HL-60/S4 treated with retinoic acid at 250 ng/mL for 4 days and 3 days (cell line): ENCODE results near the gene UGT3A1.
"Not testable (repeated sequence)": the region's sequence is repeated elsewhere in the genome, so short reads cannot be mapped to it uniquely, and the experiment has no call there.

Experiments
- in situ Hi-C: fragments of 300-500 bp; cut with MboI; formaldehyde crosslinking; loops from 2 replicates; pipeline ENCODE4 v1.7.0; 2022; ENCODE audit warnings: low sequenced_read_pairs

The UGT3A1 gene, protein sequence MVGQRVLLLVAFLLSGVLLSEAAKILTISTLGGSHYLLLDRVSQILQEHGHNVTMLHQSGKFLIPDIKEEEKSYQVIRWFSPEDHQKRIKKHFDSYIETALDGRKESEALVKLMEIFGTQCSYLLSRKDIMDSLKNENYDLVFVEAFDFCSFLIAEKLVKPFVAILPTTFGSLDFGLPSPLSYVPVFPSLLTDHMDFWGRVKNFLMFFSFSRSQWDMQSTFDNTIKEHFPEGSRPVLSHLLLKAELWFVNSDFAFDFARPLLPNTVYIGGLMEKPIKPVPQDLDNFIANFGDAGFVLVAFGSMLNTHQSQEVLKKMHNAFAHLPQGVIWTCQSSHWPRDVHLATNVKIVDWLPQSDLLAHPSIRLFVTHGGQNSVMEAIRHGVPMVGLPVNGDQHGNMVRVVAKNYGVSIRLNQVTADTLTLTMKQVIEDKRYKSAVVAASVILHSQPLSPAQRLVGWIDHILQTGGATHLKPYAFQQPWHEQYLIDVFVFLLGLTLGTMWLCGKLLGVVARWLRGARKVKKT

DNA sequence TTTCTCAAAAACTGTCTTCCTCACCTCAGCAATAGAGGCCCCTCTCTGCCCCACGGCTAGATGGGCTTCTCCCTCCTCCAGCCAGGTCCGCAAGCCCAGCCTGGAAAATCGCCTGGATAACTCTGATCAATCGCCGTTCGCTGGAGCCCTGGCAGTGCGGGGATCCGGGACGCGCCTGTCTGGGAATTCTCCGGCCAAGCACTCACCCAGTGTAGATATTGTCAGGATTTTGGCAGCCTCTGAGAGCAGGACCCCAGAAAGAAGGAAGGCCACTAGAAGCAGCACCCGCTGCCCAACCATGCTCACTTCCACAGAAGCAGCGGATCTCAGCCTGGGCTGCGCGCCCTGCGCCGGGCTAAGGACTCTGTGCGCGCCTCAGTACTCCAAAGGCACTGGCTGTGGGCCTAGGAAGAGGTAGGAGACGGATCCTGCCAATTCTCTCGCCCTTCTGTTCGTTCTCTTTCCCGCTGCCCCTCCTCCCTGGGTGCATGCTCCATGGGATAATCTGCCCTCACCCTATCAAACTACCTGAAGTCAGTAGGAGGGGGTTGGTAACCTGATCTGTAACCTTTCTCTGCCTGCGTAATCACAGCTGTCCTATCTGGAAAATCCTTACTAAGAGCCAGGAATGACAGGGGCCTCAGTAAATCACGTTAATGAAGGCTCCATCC, at the start of gene UGT3A1:
UGT3A1 (minus strand) TSS at position 450 of the 671 bp plus-strand sequence; CDS start at position 300, 150 bp downstream.
- in situ Hi-C loops: no loop called here

DNA sequence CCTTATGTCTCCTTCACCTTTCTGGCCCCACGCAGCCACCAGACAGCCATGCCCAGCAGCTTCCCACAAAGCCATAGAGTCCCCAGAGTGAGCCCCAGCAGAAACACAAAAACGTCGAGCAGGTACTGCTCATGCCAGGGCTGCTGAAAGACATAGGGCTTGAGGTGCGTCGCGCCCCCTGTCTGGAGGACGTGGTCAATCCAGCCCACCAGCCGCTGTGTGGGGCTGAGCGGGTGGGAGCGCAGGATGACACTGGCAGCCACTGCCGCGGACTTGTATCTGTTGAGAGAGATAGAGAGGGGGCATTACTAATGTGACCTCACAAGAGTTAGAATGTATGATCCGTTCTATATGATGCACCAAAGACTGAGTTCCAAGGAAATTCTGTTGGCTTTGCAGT, 44.5 kb upstream of the UGT3A1 start:
- in situ Hi-C loops: no loop called here

DNA sequence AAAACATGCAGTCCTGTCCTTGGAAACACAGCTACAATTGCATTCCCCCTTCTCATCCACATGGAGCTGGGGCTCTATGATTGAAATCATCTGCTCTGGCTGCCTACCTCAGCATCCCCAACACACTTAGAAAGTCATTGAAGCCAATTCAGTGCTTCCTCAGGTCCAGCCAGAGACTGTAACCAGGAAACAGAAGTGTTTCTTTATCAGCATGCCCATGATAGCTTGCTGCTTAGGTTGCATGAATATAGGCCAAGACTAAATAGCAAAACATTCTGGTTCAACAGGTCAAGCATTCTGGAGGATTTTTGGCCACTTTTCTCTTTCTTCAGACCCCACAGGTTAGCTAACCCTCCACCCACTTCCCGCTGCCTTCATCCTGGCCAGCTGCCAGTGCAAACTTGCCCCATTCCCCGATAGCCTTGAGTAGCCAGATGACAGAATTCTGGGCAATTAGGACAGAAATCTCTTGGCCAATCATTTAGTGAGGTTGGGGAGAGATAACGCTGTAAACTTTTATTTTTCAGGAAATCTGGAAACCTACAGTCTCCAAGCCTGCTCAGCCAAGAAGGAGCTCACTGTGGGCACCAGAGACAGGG, 43.4 kb upstream of the UGT3A1 start:
- in situ Hi-C loops: not testable (repeated sequence)

DNA sequence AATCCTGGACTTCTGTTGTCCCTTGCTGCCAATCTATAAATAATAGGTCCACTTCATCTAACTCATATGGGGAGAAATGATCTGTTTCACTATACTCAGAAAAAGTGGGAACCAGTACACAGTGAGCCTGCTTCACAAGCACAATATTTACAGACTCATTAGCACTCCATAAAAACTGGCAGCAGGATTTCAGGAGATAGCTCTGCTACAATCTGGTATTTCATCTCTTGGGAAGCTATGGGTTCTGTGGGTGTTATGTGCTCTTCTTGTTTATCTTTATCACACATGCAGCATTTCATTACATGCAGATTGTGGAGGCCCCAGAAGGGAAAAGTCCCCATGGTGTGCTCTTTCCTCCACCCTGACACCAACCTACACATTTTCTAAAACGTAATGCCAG, 42.3 kb upstream of the UGT3A1 start:
- in situ Hi-C loops: no loop called here

DNA sequence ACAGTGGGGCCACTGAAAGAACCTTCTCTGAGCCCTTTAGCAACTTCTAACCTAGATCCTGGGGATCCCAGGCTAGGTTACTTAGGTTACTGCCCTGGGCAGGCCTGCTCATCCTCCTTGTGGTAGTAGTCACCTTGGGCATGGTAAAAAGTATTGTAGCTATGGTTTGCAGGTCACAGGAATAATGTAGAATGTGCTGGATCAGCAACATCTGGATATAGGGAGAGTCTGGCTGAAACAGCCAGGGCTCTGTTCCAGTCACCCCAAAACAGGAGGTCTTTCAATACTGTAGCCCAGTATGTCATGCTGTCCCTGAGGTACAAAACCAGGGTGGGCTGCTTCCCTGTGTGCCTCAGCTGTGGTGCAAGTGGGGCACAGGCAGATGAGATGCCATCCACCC, 41.9 kb upstream of the UGT3A1 start:
- in situ Hi-C loops: no loop called here

DNA sequence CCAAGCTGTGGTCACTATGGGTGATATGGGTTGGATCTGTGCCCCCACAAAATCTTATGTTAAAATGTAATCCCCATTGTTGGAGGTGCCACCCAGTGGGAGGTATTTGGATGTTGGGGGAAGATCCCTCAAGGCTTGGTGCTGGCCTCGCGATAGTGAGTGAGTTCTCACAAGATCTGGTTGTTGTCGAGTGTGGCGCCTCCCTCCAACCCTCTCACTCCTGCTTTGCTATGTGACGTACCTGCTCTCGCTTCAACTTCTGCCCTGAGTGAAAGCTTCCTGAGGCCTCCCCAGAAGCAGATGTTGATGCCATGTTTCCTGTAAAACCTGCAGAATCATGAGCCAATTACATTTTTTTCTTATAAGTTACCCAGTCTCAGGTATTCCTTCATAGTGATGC, 40.0 kb upstream of the UGT3A1 start:
- in situ Hi-C loops: no loop called here

DNA sequence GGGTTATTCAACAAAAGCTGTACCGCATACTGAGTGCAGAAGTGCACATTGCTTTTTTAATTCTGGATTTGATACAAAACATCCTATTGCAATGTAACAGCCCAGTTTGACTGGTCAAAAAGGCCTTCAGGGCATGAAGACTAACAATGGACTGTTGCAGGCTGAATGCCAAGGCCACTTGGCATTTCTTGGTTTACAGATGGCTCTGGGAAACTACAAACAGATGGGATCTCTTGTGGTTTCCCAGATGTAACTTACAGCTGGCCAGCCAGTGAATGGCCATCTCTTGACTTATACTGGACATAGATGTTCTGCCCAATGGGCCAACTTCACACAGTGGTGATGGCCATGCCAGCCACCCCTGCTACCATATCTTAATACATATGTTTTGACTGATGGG, 38.7 kb upstream of the UGT3A1 start:
- in situ Hi-C loops: no loop called here

DNA sequence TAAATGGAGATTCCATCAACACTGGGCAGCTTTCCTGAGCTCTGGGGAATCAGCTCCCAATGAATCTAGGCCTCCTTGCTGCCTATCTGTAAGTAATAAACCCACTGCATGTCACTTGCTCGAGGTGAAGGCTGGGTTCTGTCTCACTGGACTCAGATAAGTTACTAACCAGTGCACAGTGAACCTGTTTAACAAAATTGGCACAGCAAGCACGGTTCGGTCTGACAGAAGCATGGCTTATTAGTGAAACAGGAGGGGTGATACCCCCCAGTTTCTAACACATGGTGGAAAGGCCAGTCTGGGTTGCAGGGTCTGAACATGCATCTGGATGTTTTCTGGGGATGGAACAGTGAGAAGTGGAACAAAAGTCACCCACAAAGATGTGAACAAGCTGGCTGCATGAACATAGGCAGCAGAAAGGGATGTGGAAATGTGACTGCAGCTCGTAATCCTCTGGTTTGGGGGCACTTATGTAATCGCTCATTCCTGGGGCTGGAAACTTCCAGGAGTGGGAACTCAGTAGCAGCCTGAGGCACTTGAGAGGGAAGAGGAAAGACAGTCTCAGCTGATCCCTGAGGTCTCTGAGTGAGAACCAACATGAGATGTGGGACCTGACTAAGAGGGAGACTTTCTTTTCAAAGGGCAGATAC, 37.8 kb upstream of the UGT3A1 start:
- in situ Hi-C loops: no loop called here

DNA sequence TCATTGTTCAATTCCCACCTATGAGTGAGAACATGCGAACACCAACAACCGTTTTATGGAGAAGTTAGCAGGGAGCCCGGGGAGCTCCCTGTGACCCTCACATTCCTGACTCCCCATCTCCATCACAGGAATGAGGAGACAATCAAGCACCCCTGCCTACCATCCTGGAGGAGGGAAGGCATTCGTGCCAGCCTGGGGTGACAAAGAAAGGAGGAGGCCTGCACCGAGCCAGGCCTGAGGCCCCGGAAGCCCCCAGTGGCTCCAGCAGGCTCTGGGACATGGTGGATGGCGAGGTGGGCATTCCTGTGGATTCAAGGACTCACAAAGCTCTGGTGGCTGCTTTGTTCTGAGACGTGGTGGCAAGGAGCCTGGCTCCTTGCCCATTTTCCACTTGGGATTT, 36.5 kb upstream of the UGT3A1 start:
- in situ Hi-C loops: no loop called here

DNA sequence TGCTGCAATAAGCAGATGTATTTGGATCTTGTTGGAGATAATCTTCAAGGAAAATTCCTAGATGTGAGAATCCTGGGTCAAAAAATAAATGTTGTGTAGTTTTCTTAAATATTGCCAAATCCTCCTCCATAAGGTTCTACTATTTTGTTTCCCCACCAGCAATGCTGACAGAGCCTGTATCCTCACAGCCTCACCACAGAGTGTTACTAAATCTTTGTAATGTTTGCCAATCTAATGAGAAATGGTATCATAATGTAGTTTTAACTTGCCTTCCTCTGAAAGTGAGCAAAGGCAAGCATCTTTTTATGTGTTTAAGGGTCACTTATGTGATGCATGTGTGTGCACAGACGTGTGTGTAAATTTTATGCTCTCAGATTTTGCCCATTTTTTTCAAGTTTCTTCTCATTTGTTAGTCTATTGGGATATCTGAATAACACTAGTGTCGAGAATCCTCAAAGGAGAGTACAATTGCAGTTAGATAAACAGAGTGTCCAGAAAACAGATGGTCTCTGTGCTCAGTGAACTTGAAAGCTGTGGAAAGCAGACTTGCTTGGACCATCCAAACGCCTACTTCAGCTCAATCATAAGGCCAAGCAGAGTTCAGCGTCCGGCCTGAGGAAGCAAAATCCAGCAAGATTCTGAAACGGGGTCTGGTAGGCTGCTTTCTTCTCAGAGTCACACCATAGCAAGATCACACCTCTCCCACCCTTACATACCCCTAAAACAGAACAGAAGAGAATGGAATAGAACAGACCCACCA, 35.7 kb upstream of the UGT3A1 start:
- in situ Hi-C loops: no loop called here

DNA sequence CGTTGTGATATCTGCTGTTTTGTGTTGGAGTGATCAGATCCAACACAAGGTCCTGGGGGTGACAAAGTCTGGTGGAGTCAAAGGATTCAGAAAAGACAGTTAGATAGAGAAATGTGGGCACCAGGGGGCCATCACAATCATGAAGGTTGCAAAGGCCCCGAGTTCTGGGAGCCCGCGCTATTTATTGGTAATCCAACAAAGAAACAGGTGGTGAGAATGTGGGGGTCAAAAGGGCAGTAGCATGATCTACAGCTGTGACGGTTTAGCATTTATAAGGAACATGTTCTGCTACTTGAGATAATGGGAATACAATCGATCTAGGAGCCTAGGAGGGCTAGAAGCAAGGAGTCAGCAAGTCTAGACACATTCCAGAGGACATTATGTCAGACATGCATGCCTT, 31.1 kb upstream of the UGT3A1 start:
- in situ Hi-C loops: not testable (repeated sequence)

DNA sequence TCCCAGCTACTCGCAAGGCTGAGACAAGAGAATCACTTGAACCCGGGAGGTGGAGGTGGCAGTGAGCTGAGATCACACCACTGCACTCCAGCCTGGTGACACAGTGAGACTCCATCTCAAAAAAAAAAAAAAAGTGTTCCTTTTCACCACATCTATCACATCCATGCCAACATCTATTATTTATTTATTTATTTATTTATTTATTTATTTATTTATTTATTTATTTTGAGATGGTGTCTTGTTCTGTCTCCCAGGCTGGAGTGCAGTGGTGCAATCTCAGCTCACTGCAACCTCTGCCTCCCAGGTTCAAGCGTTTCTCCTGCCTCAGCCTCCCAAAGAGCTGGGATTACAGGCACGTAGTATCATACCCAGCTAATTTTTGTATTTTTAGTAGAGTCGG, 28.4 kb upstream of the UGT3A1 start:
- in situ Hi-C loops: not testable (repeated sequence)

DNA sequence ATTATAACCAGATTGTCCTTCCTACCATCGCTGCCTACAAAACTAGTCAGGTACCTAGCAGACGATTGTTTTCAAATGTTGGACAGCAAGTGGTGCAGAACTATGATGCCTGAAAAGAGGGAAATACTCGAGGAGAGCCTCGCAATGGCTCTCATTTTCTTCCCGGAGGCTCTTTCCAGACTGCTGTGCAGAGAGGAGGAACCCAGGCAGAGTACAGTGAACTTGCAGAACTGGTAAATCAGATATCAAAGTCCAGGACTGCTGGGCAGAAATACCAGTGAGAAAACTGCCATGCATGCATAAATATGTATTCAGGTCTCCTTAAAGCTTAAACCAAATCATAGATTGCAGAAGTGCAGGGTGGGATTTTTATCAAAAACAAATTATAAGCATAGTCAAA, 26.4 kb upstream of the UGT3A1 start:
- in situ Hi-C loops: no loop called here

DNA sequence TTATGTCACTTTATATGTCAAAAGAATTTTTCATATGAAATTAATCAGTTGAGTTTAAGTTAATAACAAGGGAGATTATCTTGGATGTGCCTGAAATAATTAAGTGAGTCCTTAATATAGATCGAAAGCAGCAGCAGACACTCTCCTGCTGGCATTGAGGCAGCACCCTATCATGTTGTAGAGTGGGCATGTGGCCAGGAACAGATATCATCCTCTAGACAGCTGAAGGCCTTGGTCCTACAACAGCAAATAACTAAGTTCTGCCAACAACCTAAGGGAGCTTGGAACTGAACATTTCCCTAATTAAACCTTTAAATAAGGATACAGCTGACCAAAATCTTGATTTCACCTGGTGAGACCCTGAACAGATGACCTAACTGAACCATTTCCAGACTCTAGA, 25.8 kb upstream of the UGT3A1 start:
- in situ Hi-C loops: no loop called here

DNA sequence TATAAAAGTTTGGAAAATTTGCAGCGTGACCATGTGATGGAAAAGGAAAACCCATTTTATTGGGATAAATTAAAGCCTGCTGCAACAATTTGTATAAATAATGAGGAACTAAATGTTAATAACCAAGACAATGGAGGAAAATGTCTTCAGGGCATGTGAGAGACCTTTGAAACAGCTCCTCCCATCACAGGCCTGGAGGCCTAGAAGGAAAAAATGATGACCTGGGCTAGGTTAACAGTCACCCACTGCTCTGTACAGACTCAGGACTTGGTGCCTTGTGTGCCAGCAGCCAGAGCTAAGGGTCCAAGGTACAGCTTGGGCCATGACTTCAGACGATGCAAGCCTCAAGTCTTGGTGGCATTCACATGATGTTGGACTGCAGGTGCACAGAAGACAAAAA, 22.0 kb upstream of the UGT3A1 start:
- in situ Hi-C loops: no loop called here

DNA sequence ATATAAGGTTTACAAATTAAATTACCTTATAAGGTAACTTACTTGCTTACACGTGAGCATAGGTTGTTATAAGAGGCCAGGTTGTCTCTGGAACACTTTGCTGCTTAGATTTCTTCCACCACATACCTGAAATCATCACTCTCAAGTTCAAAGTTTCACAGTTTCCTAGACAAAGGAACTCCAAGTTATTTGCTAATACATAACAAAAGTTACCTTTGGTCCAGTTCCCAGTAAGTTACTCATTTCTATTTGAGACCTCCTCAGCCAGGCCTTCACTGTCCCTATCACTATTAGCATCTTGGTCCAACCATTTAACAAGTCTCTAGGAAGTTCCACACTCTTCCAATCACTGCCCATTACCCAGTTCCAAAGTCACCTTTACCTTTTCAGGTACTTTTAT, 18.5 kb upstream of the UGT3A1 start:
- in situ Hi-C loops: no loop called here

DNA sequence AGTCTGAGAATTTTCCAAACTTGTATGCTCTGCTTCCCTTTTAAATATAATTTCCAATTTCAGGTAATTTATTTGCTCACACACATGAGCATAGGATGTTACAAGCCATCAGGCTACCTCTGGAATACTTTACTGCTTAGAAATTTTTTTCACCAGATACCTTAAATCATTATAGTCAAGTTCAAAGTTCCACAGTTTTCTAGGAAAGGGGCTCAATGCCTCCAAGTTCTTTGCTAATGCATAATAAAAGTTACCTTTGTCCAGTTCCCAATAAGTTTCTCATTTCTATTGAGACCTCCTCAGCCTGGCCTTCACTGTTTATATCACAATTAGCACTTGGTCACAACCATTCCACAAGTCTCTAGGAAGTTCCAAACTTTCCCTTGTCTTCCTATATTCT, 16.2 kb upstream of the UGT3A1 start:
- in situ Hi-C loops: no loop called here

DNA sequence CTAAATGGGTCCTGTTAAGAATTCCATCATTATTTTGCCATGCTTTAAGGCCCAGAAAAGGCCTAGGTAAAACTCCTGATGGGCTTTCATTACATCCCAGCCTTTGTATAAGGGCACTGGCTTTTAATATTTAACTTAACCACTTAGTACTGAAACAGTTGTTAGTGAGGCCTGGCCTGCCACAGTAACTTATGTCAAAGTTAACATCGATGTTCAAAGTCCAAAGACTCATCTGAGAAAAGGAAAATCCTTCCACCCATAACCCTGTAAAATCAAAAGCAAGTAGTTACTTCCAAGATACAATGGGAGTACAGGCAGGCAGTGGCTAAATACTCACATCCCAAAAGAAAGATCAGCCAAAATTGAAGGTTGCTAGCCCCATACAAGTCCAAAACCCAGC, 15.0 kb upstream of the UGT3A1 start:
- in situ Hi-C loops: no loop called here

DNA sequence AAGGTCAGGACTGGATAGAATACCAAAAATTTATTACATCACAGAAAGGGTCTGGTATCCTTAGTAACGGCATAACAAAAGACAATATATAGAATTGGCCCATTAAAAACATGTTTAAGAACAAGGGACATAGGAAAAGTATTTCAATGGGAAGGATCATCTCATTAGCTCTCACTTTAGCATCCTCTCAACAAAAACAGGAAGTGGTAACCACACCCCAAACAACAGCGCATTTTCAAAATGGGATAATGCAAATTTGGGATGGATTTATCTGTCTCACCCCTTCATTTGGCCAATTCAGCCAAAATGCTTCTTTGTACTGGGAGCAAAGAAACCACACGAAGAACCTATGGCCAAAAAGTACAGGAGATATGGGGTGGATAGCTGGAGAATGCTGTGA, 9.8 kb upstream of the UGT3A1 start:
- in situ Hi-C loops: no loop called here

DNA sequence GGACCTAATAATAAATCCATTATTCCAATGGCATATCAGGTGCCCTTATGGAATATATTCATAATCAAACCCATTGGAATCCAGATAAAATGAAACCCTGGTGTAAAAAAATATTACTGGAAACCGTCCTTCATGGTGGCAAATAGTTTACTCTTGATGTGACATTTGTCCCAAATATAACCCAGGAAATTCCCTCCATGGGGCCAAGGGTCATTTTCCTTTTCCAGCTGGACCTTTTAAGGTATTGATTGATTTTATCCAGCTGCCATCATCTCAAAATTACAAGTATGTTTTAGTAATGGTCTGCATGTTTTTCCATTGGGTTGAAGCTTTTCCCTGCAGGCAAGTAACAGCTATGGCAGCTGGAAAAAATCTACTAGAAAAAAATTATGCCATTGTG, 8.4 kb upstream of the UGT3A1 start:
- in situ Hi-C loops: no loop called here

DNA sequence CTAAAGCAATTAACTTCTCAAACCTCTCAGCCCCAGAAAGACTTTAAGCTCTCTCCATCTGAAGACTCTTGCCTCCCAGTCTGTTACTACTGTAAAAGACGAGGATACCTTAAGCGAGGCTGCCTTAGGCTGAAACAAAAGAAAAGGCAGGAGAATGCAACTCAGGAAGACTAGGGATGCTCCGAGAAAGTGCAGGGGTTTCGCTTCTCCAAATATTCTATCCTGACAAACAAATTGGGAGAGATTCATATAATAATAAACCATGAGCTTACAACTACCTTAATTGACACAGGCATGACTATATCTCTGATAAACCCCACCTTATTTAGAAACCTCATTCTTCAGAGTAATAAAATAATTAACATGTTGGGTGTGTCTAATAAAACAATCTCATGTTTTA, 4.9 kb upstream of the UGT3A1 start:
- in situ Hi-C loops: no loop called here
